ENCODE measurements around the gene ANLN.

The ANLN gene

DNA sequence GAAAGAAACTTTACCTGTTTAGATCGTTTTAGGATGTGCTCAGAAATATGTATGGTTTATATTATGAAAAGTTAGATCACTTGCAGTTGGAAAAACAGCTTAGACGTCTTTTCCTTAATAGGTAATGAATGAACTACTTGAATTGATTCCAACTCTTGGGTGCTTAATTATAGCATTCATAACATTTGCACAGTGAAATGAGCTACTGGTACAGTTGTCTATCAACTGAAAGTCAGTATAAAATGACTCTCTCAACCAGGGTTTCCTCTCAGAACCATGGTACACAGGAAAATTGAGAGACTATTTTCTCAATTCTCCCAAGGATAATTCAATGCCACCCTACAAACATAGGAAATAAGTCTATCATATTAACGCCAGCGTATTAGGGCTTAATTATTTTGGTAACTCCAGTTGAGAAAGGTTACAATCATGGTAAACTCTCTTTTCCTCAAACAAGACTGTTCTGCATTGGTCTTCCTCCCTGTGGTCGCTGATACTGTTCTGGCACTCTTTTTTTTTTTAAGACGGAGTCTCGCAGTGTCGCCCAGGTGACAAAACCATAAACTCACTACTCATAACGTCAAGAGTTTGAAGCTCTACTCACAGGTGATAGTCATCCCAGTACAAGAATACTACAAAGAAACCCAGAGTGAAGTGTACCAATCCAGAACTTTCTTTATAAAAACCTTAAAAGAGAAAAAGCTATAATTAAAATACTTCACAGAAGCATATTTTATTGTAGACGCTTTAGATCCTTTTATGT is 2.0 kb downstream of the ANLN start:
- no peak for TF ChIP-seq FOXP2 (optimal IDR thresholded peaks at IDR 0.05; ENCODE audit: borderline replicate concordance, extremely low read depth, extremely low read length, insufficient read depth)
- no peak for TF ChIP-seq TAF1 (IDR thresholded peaks at IDR 0.05; ENCODE audit: borderline replicate concordance, insufficient read depth, low read length)
- TF ChIP-seq POLR2AphosphoS5 (IDR thresholded peaks at IDR 0.05; ENCODE audit: low read depth, low read length): no peak
- TF ChIP-seq, protein P1, sequence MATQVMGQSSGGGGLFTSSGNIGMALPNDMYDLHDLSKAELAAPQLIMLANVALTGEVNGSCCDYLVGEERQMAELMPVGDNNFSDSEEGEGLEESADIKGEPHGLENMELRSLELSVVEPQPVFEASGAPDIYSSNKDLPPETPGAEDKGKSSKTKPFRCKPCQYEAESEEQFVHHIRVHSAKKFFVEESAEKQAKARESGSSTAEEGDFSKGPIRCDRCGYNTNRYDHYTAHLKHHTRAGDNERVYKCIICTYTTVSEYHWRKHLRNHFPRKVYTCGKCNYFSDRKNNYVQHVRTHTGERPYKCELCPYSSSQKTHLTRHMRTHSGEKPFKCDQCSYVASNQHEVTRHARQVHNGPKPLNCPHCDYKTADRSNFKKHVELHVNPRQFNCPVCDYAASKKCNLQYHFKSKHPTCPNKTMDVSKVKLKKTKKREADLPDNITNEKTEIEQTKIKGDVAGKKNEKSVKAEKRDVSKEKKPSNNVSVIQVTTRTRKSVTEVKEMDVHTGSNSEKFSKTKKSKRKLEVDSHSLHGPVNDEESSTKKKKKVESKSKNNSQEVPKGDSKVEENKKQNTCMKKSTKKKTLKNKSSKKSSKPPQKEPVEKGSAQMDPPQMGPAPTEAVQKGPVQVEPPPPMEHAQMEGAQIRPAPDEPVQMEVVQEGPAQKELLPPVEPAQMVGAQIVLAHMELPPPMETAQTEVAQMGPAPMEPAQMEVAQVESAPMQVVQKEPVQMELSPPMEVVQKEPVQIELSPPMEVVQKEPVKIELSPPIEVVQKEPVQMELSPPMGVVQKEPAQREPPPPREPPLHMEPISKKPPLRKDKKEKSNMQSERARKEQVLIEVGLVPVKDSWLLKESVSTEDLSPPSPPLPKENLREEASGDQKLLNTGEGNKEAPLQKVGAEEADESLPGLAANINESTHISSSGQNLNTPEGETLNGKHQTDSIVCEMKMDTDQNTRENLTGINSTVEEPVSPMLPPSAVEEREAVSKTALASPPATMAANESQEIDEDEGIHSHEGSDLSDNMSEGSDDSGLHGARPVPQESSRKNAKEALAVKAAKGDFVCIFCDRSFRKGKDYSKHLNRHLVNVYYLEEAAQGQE (IDR thresholded peaks at IDR 0.05; ENCODE audit: insufficient read depth in 1 of 2, low read depth in 2 of 2, low read length in 2 of 2): no peak
- TF ChIP-seq SIN3A (IDR thresholded peaks at IDR 0.05; ENCODE audit: borderline replicate concordance, insufficient read depth, low read length): no peak

DNA sequence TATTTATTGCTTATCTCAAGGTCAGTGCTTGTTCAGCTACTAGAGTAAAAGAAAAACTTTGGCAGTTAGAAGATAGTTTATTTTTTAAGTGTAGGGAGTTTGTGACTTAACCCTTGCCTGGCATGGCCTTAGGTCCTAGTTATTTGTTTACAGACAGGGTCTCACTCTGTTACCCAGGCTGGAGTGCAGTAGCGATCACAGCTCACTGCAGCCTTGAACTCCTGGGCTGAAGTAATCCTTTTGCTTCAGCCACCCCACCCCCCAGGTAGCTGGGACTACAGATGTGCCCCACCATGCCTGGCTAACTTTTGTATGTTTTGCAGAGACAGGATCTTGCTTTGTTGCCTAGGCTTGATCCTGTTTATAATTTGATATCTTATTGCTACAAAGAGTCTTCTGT is 4.2 kb downstream of the ANLN start:
- no peak for TF ChIP-seq POLR2AphosphoS5 (IDR thresholded peaks at IDR 0.05; ENCODE audit: low read depth, low read length)
- TF ChIP-seq, protein P1 (IDR thresholded peaks at IDR 0.05; ENCODE audit: insufficient read depth in 1 of 2, low read depth in 2 of 2, low read length in 2 of 2): no peak
- TF ChIP-seq FOXP2 (optimal IDR thresholded peaks at IDR 0.05; ENCODE audit: borderline replicate concordance, extremely low read depth, extremely low read length, insufficient read depth): no peak

DNA sequence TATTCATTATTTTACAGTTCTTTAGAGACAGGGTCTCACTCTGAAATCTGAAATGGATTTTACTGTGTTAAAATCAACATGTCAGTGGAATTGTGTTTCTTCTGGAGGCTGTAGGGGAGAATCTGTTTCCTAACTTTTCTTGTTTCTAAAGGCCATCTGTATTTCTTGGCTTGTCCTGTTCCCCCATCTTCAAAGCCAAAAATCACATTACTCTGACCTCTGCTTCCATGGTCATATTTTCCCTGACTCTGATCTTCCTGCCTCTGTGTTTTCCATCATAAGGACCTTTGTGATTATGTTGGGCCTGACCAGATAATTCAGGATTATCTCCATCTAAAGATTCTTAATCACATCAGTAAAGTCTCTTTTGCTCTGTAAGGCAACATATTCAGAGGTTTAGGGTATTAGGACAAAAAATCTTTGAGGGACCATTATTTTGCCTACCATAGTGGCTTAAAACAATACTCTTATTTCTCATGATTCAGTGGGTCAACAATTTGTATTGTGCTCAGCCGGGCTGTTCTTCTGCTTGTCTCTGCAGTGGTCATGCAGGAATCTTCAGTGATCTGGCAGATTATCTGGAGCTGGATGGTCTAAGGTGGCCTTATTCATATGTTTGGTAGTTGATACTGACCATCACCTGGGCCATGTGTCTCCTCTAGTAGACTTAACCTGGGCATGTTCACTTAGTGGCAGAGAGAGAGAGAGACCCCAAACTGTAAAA is 5.7 kb downstream of the ANLN start:
- TF ChIP-seq POLR2AphosphoS5 (IDR thresholded peaks at IDR 0.05; ENCODE audit: low read depth, low read length) (no peak), TAF1 (IDR thresholded peaks at IDR 0.05; ENCODE audit: borderline replicate concordance, insufficient read depth, low read length) (no peak), SIN3A (IDR thresholded peaks at IDR 0.05; ENCODE audit: borderline replicate concordance, insufficient read depth, low read length) (no peak), FOXP2 (optimal IDR thresholded peaks at IDR 0.05; ENCODE audit: borderline replicate concordance, extremely low read depth, extremely low read length, insufficient read depth) (no peak)
- TF ChIP-seq, protein P1 (IDR thresholded peaks at IDR 0.05; ENCODE audit: insufficient read depth in 1 of 2, low read depth in 2 of 2, low read length in 2 of 2): no peak

DNA sequence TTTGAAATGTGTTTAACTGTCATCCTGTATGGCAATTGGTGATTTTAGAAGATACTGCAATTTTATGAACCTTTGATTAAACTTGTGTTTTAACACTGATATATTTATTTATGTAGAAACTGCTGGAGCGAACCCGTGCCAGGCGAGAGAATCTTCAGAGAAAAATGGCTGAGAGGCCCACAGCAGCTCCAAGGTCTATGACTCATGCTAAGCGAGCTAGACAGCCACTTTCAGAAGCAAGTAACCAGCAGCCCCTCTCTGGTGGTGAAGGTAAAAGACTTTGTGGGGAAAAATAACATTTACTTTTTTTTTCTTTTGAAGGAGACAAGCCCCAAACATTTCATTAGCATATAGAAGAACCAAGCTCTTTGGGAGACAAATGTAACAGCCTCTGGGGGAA is 6.5 kb downstream of the ANLN start:
- TF ChIP-seq POLR2AphosphoS5 (IDR thresholded peaks at IDR 0.05; ENCODE audit: low read depth, low read length) (no peak), TAF1 (IDR thresholded peaks at IDR 0.05; ENCODE audit: borderline replicate concordance, insufficient read depth, low read length) (no peak)

DNA sequence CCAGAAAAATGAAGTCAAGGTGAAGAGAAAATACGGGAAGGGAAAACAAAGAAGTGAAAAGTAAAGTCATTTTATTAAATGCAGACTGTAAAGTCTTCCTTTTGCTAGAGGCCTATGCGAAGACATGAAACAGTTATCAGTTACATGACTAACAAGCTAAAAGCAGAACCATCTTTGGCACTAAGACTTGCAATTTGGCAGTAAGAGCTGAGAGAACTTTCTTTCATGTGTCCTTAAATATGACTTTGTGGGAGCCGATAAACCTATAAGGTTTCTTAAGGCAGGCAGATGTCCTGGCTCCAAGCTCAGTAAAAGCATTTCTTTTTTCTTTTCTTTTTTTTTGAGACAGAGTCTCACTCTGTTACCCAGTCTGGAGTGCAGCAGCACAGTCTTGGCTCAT is 10.4 kb downstream of the ANLN start:
- TF ChIP-seq POLR2AphosphoS5 (IDR thresholded peaks at IDR 0.05; ENCODE audit: low read depth, low read length): no peak
- TF ChIP-seq FOXP2 (optimal IDR thresholded peaks at IDR 0.05; ENCODE audit: borderline replicate concordance, extremely low read depth, extremely low read length, insufficient read depth): no peak
- no peak for TF ChIP-seq SIN3A (IDR thresholded peaks at IDR 0.05; ENCODE audit: borderline replicate concordance, insufficient read depth, low read length)
- TF ChIP-seq TAF1 (IDR thresholded peaks at IDR 0.05; ENCODE audit: borderline replicate concordance, insufficient read depth, low read length): no peak
- TF ChIP-seq, protein P1 (IDR thresholded peaks at IDR 0.05; ENCODE audit: insufficient read depth in 1 of 2, low read depth in 2 of 2, low read length in 2 of 2): no peak
